ENCODE data around the gene BSN.
"Not testable (repeated sequence)": the region's sequence is repeated elsewhere in the genome, so short reads cannot be mapped to it uniquely, and the experiment has no call there.

BSN gene

DNA sequence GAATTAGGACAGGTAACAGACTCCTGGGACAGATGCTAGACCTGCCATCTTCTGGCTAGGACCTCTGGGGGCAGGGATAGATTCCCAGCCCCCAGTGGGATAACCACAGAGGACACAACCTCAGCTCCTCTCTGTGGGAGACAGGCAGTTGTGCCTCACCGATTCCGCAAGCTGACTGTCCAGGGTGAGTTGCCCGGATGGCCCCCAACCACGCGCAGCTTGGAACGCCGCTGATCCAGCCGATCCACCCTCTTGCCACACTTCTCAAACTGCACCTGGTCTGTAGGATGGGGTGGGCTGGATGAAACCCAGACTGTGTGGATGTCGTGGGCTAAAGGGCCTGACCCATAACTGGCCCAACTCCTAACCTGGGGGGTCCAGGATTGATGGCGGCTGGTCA lies 130.8 kb downstream of the BSN start:
- not testable (repeated sequence) for H3K23ac ChIP-seq (ENCODE audit: low read depth, low read length, poor library complexity); H3K4me3 ChIP-seq (ENCODE audit: low read length in 2 of 2); H2AK5ac ChIP-seq (ENCODE audit: low read depth, low read length); H3K14ac ChIP-seq (ENCODE audit: low read length); H2BK15ac ChIP-seq (ENCODE audit: low read length); DNase-seq (ENCODE audit: low spot score); H2BK120ac ChIP-seq (ENCODE audit: low read depth, low read length); H2BK12ac ChIP-seq (ENCODE audit: low read length); H4K8ac ChIP-seq (ENCODE audit: low read depth, low read length); H3K4me1 ChIP-seq (ENCODE audit: control insufficient read depth in 2 of 2, insufficient read depth in 1 of 2, low read depth in 1 of 2, low read length in 2 of 2); H3K27ac ChIP-seq (replicated peaks; ENCODE audit: low read length); H3K79me1 ChIP-seq (ENCODE audit: low read depth, low read length); H4K91ac ChIP-seq (ENCODE audit: low read depth, low read length, poor library complexity); H3K9ac ChIP-seq (ENCODE audit: low read depth, low read length, poor library complexity); H3K4ac ChIP-seq (ENCODE audit: low read length); H2BK5ac ChIP-seq (ENCODE audit: low read length); H3K27me3 ChIP-seq (ENCODE audit: control insufficient read depth in 3 of 3, insufficient read depth in 3 of 3, low read depth in 1 of 3, low read length in 3 of 3); H3K9me3 ChIP-seq (replicated peaks in 1 of 2; ENCODE audit: control insufficient read depth in 2 of 2, insufficient read depth in 1 of 2, low read depth in 1 of 2, low read length in 2 of 2); H3K4me2 ChIP-seq (ENCODE audit: insufficient read depth, low read length, poor library complexity, severe bottlenecking); H3K18ac ChIP-seq (ENCODE audit: low read length); H2AFZ ChIP-seq (ENCODE audit: low read length)
- WGBS, 2 donors (ENCODE audit: extremely low coverage in 2 of 2, insufficient read length in 2 of 2, insufficient replicate concordance in 1 of 2): no CpG with 5 or more reads among the region's 10 CpGs
- peaks cover 34 to 46% of the 10 kb centered on the region in 2 donors for H3K36me3 ChIP-seq (replicated peaks in 1 of 2; ENCODE audit: control insufficient read depth in 2 of 2, insufficient read depth in 2 of 2, low read length in 2 of 2)

DNA sequence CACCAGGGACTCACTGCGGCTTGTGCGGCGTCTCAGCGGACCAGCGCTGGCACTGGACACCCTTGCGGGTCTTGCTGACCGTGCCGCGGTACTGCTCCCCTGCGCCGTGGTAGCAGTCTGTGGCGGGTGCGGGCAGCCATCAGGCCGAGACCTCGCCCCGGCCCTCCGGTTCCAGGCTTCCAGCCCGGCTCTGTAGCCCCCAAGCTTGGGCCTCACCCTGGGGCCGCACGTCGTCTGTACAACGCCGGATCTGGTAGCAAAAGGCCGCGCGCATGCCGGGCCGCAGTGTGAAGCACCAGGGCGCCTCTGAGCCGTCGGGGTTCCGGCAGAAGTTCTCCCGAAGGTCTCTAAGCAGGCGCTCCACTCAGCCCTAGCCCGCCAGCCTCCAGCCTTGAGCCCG lies 131.6 kb downstream of the BSN start:
- not testable (repeated sequence) for H3K9ac ChIP-seq (ENCODE audit: low read depth, low read length, poor library complexity); H4K8ac ChIP-seq (ENCODE audit: low read depth, low read length); H3K18ac ChIP-seq (ENCODE audit: low read length); H3K27ac ChIP-seq (replicated peaks; ENCODE audit: low read length); DNase-seq (ENCODE audit: low spot score); H2BK120ac ChIP-seq (ENCODE audit: low read depth, low read length); H3K4me1 ChIP-seq (ENCODE audit: control insufficient read depth in 2 of 2, insufficient read depth in 1 of 2, low read depth in 1 of 2, low read length in 2 of 2); H4K91ac ChIP-seq (ENCODE audit: low read depth, low read length, poor library complexity); H3K4me3 ChIP-seq (ENCODE audit: low read length in 2 of 2); H3K23ac ChIP-seq (ENCODE audit: low read depth, low read length, poor library complexity); H2BK5ac ChIP-seq (ENCODE audit: low read length); H3K9me3 ChIP-seq (replicated peaks in 1 of 2; ENCODE audit: control insufficient read depth in 2 of 2, insufficient read depth in 1 of 2, low read depth in 1 of 2, low read length in 2 of 2); H2AFZ ChIP-seq (ENCODE audit: low read length); H3K27me3 ChIP-seq (ENCODE audit: control insufficient read depth in 3 of 3, insufficient read depth in 3 of 3, low read depth in 1 of 3, low read length in 3 of 3); H2BK15ac ChIP-seq (ENCODE audit: low read length); H2BK12ac ChIP-seq (ENCODE audit: low read length); H3K79me1 ChIP-seq (ENCODE audit: low read depth, low read length); H3K14ac ChIP-seq (ENCODE audit: low read length); H3K4ac ChIP-seq (ENCODE audit: low read length); H2AK5ac ChIP-seq (ENCODE audit: low read depth, low read length)
- Histone ChIP-seq H3K36me3 (replicated peaks in 1 of 2; ENCODE audit: control insufficient read depth in 2 of 2, insufficient read depth in 2 of 2, low read length in 2 of 2) (peaks cover 29 to 39% of the 10 kb centered on the region in 2 donors), H3K4me2 (ENCODE audit: insufficient read depth, low read length, poor library complexity, severe bottlenecking) (peak overlapping the region; percentile 89)
- no CpG with 5 or more reads among the region's 36 CpGs for WGBS, 2 donors (ENCODE audit: extremely low coverage in 2 of 2, insufficient read length in 2 of 2, insufficient replicate concordance in 1 of 2)

DNA sequence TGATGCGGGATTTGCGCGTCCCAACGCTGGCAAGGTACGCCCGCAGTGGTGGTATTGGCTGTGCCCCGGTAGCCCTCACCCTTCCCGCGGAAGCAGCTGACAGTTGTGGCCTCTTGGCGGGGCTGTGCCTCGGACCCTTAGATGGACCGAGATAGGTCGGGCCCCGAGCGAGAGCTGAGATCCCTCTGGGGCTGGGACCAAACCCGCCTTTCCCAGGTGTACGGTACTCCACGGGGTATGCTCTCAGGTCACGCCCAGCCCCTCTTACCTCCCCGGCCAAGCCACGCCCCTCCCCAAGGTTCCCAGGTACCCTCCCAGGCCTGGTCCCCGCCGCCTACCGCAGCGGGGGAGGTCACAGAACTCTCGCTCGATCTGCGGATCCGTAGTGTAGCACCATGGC lies 132.1 kb downstream of the BSN start:
- not testable (repeated sequence) for H3K9ac ChIP-seq (ENCODE audit: low read depth, low read length, poor library complexity); H3K4me1 ChIP-seq (ENCODE audit: control insufficient read depth in 2 of 2, insufficient read depth in 1 of 2, low read depth in 1 of 2, low read length in 2 of 2); H2AFZ ChIP-seq (ENCODE audit: low read length); H3K27ac ChIP-seq (replicated peaks; ENCODE audit: low read length); H2BK15ac ChIP-seq (ENCODE audit: low read length); H4K8ac ChIP-seq (ENCODE audit: low read depth, low read length); H3K9me3 ChIP-seq (replicated peaks in 1 of 2; ENCODE audit: control insufficient read depth in 2 of 2, insufficient read depth in 1 of 2, low read depth in 1 of 2, low read length in 2 of 2); H2AK5ac ChIP-seq (ENCODE audit: low read depth, low read length); H2BK5ac ChIP-seq (ENCODE audit: low read length); H3K79me1 ChIP-seq (ENCODE audit: low read depth, low read length); H2BK120ac ChIP-seq (ENCODE audit: low read depth, low read length); H3K27me3 ChIP-seq (ENCODE audit: control insufficient read depth in 3 of 3, insufficient read depth in 3 of 3, low read depth in 1 of 3, low read length in 3 of 3); DNase-seq (ENCODE audit: low spot score); H3K14ac ChIP-seq (ENCODE audit: low read length); H2BK12ac ChIP-seq (ENCODE audit: low read length); H3K4ac ChIP-seq (ENCODE audit: low read length); H4K91ac ChIP-seq (ENCODE audit: low read depth, low read length, poor library complexity)
- Histone ChIP-seq H3K23ac (ENCODE audit: low read depth, low read length, poor library complexity) (peak overlapping the region; percentile 55), H3K18ac (ENCODE audit: low read length) (peak overlapping the region; percentile 85), H3K4me2 (ENCODE audit: insufficient read depth, low read length, poor library complexity, severe bottlenecking) (peak overlapping the region; percentile 89), H3K4me3 (ENCODE audit: low read length in 2 of 2) (peak overlapping the region in 1 of 2 donors; percentile 82), H3K36me3 (replicated peaks in 1 of 2; ENCODE audit: control insufficient read depth in 2 of 2, insufficient read depth in 2 of 2, low read length in 2 of 2) (peaks cover 24 to 34% of the 10 kb centered on the region in 2 donors)
- no CpG with 5 or more reads among the region's 29 CpGs for WGBS, 2 donors (ENCODE audit: extremely low coverage in 2 of 2, insufficient read length in 2 of 2, insufficient replicate concordance in 1 of 2)

DNA sequence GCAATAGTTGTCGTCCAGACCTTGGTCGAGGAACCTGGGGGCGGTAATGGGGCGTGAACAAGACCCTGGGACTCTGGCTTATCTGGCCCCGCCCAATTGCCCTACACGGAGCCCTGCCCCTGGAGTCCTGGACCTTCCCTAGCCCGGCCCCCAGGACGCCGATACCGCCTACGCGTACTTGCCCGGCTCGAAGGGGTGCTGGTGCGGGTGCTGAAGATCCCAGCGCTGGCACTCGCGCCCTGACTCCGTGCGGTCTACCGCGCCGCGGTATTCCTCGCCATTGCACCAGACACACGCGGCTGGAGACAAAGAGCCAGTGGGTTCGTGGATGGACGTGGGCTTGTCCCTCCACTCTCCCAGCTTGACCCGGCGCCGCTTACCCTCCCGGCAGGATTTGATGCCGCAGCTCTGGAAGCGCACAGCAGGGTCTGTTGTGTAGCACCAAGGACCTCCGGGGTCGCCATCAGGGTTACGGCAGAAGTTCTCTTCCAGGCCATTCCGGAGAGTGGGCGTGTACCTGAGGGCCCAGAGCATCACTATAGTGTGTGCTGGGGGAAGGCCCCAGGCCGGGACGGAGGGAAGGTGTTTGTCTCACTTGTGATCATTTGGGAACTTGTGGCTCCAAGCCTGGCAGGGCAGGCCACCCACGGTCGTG lies 132.6 kb downstream of the BSN start:
- not testable (repeated sequence) for H3K27ac ChIP-seq (replicated peaks; ENCODE audit: low read length); H3K4ac ChIP-seq (ENCODE audit: low read length); H3K9me3 ChIP-seq (replicated peaks in 1 of 2; ENCODE audit: control insufficient read depth in 2 of 2, insufficient read depth in 1 of 2, low read depth in 1 of 2, low read length in 2 of 2); H3K79me1 ChIP-seq (ENCODE audit: low read depth, low read length); H3K23ac ChIP-seq (ENCODE audit: low read depth, low read length, poor library complexity); H4K91ac ChIP-seq (ENCODE audit: low read depth, low read length, poor library complexity); H2BK12ac ChIP-seq (ENCODE audit: low read length); H2AFZ ChIP-seq (ENCODE audit: low read length); H3K27me3 ChIP-seq (ENCODE audit: control insufficient read depth in 3 of 3, insufficient read depth in 3 of 3, low read depth in 1 of 3, low read length in 3 of 3); H4K8ac ChIP-seq (ENCODE audit: low read depth, low read length); H3K4me1 ChIP-seq (ENCODE audit: control insufficient read depth in 2 of 2, insufficient read depth in 1 of 2, low read depth in 1 of 2, low read length in 2 of 2); H2BK120ac ChIP-seq (ENCODE audit: low read depth, low read length)
- H2BK5ac ChIP-seq (ENCODE audit: low read length): peak overlapping the region; percentile 39
- H3K14ac ChIP-seq (ENCODE audit: low read length): peak overlapping the region; percentile 71
- H3K4me3 ChIP-seq (ENCODE audit: low read length in 2 of 2): peak overlapping the region in 1 of 2 donors; percentile 82
- peak; percentile 48 for DNase-seq (ENCODE audit: low spot score)
- H3K36me3 ChIP-seq (replicated peaks in 1 of 2; ENCODE audit: control insufficient read depth in 2 of 2, insufficient read depth in 2 of 2, low read length in 2 of 2): peaks cover 20 to 28% of the 10 kb centered on the region in 2 donors
- H2BK15ac ChIP-seq (ENCODE audit: low read length): peak overlapping the region; percentile 58
- peak overlapping the region; percentile 93 for H3K18ac ChIP-seq (ENCODE audit: low read length)
- peak overlapping the region; percentile 74 for H2AK5ac ChIP-seq (ENCODE audit: low read depth, low read length)
- H3K9ac ChIP-seq (ENCODE audit: low read depth, low read length, poor library complexity): peak overlapping the region; percentile 86
- no CpG with 5 or more reads among the region's 44 CpGs for WGBS, 2 donors (ENCODE audit: extremely low coverage in 2 of 2, insufficient read length in 2 of 2, insufficient replicate concordance in 1 of 2)
- H3K4me2 ChIP-seq (ENCODE audit: insufficient read depth, low read length, poor library complexity, severe bottlenecking): peak overlapping the region; percentile 89

Data from neuronal stem cell (in vitro differentiated cells).